ENCODE results near the gene IL17REL.

- TF ChIP-seq, protein P1, sequence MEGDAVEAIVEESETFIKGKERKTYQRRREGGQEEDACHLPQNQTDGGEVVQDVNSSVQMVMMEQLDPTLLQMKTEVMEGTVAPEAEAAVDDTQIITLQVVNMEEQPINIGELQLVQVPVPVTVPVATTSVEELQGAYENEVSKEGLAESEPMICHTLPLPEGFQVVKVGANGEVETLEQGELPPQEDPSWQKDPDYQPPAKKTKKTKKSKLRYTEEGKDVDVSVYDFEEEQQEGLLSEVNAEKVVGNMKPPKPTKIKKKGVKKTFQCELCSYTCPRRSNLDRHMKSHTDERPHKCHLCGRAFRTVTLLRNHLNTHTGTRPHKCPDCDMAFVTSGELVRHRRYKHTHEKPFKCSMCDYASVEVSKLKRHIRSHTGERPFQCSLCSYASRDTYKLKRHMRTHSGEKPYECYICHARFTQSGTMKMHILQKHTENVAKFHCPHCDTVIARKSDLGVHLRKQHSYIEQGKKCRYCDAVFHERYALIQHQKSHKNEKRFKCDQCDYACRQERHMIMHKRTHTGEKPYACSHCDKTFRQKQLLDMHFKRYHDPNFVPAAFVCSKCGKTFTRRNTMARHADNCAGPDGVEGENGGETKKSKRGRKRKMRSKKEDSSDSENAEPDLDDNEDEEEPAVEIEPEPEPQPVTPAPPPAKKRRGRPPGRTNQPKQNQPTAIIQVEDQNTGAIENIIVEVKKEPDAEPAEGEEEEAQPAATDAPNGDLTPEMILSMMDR (IDR thresholded peaks at IDR 0.05 in 4 of 5, conservative IDR thresholded peaks at IDR 0.05 in 1 of 5), result no peak
- no peak for TF ChIP-seq POLR2A (IDR thresholded peaks at IDR 0.05)
These were observed 49.3 kb upstream of the IL17REL start for GRCh38 chr22:50061824-50062355.
